Activated T-helper 1 cell treated with anti-CD3 and anti-CD28 coated beads, Interleukin-12 subunit alpha, Interleukin-12 subunit beta, Interleukin-2, Interleukin-4 antibody, amounts not matched to agents 30 ng/mL and 10 ng/mL and 1 ng/mL, durations not matched to agents 14 hours and 24 hours and 36 hours (primary cell): Measurements from ENCODE around the gene CLEC16A. TPM values are rescaled to one million over a fixed set of nuclear protein-coding genes. Genes with fewer than 3 reads are reported as not detected.

Experiments used
- DNase-seq: peaks from one replicate; pipeline ENCODE4 v3.0.0; 2021; ENCODE audit warnings: low spot score
- H3K27ac Mint-ChIP-seq: one replicate; pipeline ENCODE4 v1.8.0; 2021; ENCODE audit warnings: mild to moderate bottlenecking, mixed read lengths
- H3K27me3 Mint-ChIP-seq: one replicate; pipeline ENCODE4 v1.8.0; 2022; ENCODE audit warnings: mild to moderate bottlenecking, moderate library complexity, mixed read lengths; ENCODE audit not compliant: insufficient read depth
- H3K36me3 Mint-ChIP-seq: one replicate; pipeline ENCODE4 v1.8.0; 2021; ENCODE audit warnings: low read depth, mixed read lengths
- H3K4me1 Mint-ChIP-seq: one replicate; pipeline ENCODE4 v1.8.0; 2021; ENCODE audit warnings: low read depth, mixed read lengths
- H3K4me3 Mint-ChIP-seq: one replicate; pipeline ENCODE4 v1.8.0; 2021; ENCODE audit warnings: mild to moderate bottlenecking, moderate library complexity, mixed read lengths
- H3K9me3 Mint-ChIP-seq: one replicate; pipeline ENCODE4 v1.8.0; 2021; ENCODE audit warnings: mixed read lengths
- intact Hi-C: fragments of 100-400 bp; cut with micrococcal nuclease; formaldehyde crosslinking; loops from one replicate; pipeline ENCODE4 v1.15.1; 2024
- total RNA-seq: library from RNA; stranded (reverse); gene quantifications from 2 replicates; pipeline ENCODE4 v1.2.3, GENCODE V29; 2022

CLEC16A gene
- total RNA-seq, 1 donor from 2014 or later, result 37.4 TPM

DNA sequence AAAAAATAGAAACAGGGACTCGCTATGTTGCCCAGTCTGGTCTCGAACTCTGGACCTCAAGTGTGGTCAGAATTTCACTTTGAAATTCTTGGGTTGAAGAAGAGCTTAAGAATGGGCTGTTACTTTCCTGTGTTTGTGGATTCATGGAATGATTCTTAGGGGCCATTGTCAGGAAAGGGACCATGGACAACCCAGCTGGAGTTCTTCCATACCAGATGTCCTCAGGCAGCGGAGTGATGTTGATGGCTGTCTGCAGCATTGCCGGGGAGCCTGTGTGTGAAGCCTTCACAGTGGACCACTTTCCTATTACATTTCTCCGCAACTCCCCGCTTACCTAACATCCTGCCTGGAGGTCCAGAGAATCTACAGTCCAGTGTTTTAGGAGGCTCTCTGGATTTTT is 145.9 kb downstream of the CLEC16A start:
- Mint-ChIP-seq H3K4me3 (no peak overlapping the region), H3K27ac (no peak overlapping the region), H3K27me3 (no peaks in the 10 kb centered on the region), H3K9me3 (no peaks in the 10 kb centered on the region), H3K4me1 (peaks cover 74% of the 10 kb centered on the region), H3K36me3 (peaks cover 8% of the 10 kb centered on the region)
- intact Hi-C loops, result loop anchor here (10.0 kb wide), 1 partner anchor 215 kb away; the partner anchor contains the start of gene CIITA
- no peak for DNase-seq

DNA sequence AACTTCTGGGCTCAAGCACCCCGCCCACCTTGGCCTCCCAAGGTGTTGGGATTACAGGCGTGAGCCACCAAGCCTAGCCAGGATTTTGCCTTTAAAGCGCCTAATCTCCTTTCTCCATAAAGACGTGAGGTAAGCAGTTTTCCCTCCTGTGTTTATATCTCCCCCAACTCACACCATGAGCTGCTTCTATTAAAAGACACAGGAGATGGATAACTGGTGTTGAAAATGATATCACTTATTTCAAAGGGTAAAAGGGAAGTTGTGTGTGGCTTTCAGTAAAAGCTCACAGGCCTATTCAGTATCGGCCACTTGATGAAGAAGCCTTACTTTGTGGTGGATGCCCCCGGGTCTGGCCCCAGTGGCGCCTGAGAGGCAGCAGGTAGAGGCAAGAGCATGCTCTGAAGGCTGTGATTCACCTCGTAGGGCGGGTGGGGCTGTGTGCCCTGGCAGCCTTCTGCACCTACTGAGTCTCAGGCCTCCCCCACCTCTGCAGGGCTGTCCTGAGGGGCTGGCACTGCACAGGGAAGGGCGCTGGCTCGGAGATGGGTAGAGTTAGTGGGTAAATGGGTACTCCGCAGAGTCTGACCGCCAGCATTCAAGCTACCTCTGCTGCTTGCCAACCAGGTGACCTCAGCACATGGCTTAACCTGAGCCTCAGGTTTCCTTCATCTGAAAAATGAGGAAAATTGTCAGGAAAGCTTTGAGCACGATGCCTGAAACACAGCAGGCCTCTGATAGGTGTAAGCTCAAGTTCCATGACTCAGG is 146.8 kb downstream of the CLEC16A start:
- peak overlapping the region; percentile 15 for H3K27ac Mint-ChIP-seq
- intact Hi-C loops, result loop anchor here (10.0 kb wide), 1 partner anchor 216 kb away; the partner anchor contains the start of gene CIITA
- no peak overlapping the region for H3K4me3 Mint-ChIP-seq
- H3K9me3 Mint-ChIP-seq, result no peaks in the 10 kb centered on the region
- H3K27me3 Mint-ChIP-seq, result no peaks in the 10 kb centered on the region
- no peak for DNase-seq
- H3K36me3 Mint-ChIP-seq, result peaks cover 7% of the 10 kb centered on the region
- H3K4me1 Mint-ChIP-seq, result peaks cover 73% of the 10 kb centered on the region

DNA sequence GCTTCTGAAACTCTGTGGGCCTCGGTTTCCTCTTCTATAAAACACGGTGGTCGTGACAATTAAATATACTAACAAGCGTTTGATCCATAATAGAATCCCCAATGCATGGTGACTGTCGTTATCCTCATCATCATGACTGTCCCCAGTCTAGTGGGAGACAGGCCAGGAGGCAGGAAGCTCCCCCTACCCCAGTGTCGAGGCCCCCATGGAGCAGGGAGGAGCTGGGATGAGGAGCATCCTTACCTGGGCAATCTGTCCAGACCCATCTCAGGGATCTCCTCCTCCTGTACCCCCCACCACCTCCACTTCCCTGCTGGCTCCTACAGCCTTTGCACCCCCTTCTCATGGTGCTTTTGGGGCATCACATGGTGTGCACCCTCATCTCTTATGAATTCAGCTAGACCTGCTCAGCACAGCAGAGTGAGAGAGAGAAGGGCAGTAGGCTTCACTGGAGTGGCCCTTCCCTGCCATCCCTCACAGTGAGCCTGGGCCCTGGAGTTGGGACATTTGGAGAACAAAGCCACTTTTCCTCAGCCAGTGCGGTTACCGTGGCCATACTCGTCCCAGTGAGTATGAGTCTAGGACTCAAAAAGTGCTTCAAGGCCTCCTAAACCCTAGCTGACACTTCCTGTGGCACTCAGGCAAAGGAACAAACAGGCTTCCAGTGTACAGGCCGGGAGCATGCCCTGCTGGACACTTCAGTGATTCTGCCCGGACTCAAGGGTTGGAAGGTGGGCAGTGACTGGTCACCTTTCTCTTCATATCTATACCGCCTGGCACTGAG is 148.6 kb downstream of the CLEC16A start:
- intact Hi-C loops, result loop anchor here (10.0 kb wide), 1 partner anchor 218 kb away; the partner anchor contains the start of gene CIITA
- DNase-seq, result no peak
- Mint-ChIP-seq H3K27ac (peak overlapping the region; percentile 100), H3K27me3 (no peaks in the 10 kb centered on the region), H3K36me3 (peaks cover 12% of the 10 kb centered on the region), H3K4me3 (peak overlapping the region; percentile 68), H3K9me3 (no peaks in the 10 kb centered on the region), H3K4me1 (peaks cover 77% of the 10 kb centered on the region)

DNA sequence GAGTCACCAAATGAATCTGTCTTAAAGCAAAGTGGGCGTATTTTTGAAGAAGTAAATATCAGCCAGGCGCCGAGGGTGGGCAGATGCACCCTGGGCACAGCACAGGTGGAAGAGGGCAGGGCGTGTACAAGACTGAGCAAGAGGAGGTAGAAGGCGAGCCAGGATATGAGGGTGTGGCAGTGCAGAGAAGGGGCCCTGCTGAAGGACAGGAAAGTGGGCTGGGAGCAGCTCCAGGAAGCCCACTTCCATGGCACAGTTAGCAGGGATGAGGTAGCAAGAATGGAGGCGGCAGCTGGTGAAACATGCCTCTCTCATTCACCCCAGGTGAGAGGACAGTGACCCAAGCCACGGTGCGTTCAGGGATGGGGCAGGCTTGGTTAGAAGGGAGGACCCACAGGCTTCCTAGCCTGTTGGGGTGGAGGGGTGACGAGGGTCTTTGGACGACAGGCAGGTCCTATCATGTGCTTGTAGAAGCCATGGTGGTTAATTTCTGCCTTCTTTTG is 149.3 kb downstream of the CLEC16A start:
- peaks cover 13% of the 10 kb centered on the region for H3K36me3 Mint-ChIP-seq
- H3K27me3 Mint-ChIP-seq, result no peaks in the 10 kb centered on the region
- intact Hi-C loops, result loop anchor here (1.0 to 10.0 kb wide), 14 partner anchors 12 to 261 kb away; partner anchors contain the start of gene CIITA
- H3K4me3 Mint-ChIP-seq, result peak overlapping the region; percentile 68
- no peak for DNase-seq
- no peaks in the 10 kb centered on the region for H3K9me3 Mint-ChIP-seq
- H3K27ac Mint-ChIP-seq, result peak overlapping the region; percentile 100
- H3K4me1 Mint-ChIP-seq, result peaks cover 73% of the 10 kb centered on the region

DNA sequence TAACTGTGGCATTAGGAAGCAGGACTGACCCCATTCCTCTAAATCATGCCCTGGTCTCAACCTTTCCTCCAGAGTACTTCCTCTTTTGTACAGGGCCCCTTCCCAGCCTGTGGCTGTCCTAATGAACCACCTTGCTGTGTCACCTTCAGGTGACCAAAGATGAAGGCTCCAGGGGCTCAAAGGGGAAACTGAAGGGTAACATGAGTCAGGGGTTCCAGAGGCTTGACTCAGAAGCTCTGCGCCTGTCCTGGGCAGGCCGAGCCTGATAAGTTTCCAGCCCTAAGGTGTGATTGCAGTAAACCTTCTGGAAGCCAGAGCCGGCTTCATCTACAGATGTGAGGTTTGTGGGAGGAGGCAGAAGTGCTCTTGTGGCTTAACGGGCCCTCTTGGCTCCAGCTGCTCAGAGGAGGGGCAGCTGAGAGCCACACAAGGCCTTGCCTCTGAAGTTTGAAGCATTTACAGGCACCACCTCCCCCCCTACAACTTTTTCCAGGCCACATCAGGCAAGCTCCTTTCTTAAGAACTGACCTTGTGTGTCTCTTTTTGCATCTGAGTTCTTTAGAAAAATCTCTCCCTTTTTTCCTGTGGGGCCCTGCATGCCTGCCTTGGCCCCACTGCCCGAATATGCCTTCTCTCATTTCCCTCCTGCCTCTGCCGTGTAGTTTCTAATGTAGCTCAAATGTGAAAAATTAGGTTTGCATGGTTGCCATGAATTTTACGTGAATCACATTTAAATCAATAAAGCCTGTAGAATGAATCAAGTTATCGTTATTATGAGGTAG is 149.9 kb downstream of the CLEC16A start:
- intact Hi-C loops, result loop anchor here (1.0 to 10.0 kb wide), 14 partner anchors 11 to 260 kb away; partner anchors contain the start of gene CIITA
- Mint-ChIP-seq H3K27ac (peak overlapping the region; percentile 100), H3K4me1 (peaks cover 70% of the 10 kb centered on the region)

DNA sequence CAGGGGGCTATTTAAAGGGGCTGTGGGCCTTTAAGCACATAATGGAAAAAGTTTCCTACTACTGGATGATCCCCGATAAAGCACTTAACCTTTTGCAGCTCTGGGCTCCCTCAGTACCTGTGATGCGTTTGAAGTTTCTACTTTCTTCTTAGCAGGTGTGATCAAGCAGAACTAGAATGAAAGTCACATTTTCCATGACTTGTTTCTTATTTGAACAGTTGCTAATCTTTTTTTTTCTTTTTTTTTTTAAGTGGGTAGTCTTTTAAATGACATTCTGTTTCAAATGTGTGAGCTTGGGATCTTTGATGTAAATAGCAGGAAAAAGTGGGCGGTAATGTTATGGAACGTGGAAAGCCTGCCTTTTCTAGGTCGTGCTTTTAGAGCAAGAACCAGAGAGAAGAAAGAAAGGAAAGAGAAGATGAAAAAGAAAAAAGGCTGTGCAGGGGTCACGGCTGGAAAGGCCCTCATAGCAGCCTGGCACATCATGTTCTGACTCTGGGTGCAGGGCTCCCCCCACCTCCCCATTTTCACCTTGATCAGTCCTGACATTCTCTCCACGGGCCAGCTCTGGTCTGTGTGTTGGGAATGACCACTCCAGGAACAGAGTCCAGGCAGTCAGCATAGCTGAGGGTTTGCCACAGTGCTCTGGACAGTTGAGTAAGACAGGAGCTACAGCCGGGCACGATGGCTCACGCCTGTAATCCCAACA is 150.6 kb downstream of the CLEC16A start:
- H3K9me3 Mint-ChIP-seq, result no peaks in the 10 kb centered on the region
- peaks cover 71% of the 10 kb centered on the region for H3K4me1 Mint-ChIP-seq
- H3K36me3 Mint-ChIP-seq, result peaks cover 14% of the 10 kb centered on the region
- no peaks in the 10 kb centered on the region for H3K27me3 Mint-ChIP-seq
- DNase-seq, result no peak
- intact Hi-C loops, result loop anchor here (1.0 to 10.0 kb wide), 15 partner anchors 10 to 1442 kb away; partner anchors contain the start of gene CIITA
- peak overlapping the region; percentile 68 for H3K4me3 Mint-ChIP-seq
- H3K27ac Mint-ChIP-seq, result peak overlapping the region; percentile 100

More for the DNA sequence above, 149.9 kb downstream of the CLEC16A start:
- DNase-seq, result peak; percentile 56
- no peaks in the 10 kb centered on the region for H3K9me3 Mint-ChIP-seq
- H3K4me3 Mint-ChIP-seq, result peak overlapping the region; percentile 68
- H3K27me3 Mint-ChIP-seq, result no peaks in the 10 kb centered on the region
- peaks cover 13% of the 10 kb centered on the region for H3K36me3 Mint-ChIP-seq

DNA sequence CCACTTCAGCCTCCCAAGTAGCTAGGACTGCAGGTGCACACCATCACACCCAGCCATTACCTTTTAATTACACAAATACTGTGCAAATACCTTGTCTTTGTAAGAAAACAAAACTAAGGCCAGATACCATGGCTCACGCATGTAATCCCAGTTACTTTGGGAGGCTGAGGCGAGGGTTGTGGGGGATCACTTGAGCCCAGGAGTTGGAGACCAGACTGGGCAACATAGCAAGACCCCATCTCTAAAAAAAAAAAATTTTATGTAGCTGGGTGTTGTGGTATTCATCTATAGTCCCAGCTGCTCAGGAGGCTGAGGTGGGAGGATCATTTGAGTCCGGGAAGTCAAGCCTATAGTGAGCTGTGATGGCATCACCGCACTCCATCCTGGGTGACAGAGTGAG is 151.6 kb downstream of the CLEC16A start:
- Mint-ChIP-seq H3K9me3 (no peaks in the 10 kb centered on the region), H3K36me3 (peaks cover 17% of the 10 kb centered on the region), H3K4me1 (peaks cover 78% of the 10 kb centered on the region), H3K27ac (peak overlapping the region; percentile 100), H3K27me3 (no peaks in the 10 kb centered on the region), H3K4me3 (no peak overlapping the region)
- intact Hi-C loops, result loop anchor here (2.0 to 10.0 kb wide), 3 partner anchors 33 to 1441 kb away; partner anchors contain the start of gene CIITA
- no peak for DNase-seq

DNA sequence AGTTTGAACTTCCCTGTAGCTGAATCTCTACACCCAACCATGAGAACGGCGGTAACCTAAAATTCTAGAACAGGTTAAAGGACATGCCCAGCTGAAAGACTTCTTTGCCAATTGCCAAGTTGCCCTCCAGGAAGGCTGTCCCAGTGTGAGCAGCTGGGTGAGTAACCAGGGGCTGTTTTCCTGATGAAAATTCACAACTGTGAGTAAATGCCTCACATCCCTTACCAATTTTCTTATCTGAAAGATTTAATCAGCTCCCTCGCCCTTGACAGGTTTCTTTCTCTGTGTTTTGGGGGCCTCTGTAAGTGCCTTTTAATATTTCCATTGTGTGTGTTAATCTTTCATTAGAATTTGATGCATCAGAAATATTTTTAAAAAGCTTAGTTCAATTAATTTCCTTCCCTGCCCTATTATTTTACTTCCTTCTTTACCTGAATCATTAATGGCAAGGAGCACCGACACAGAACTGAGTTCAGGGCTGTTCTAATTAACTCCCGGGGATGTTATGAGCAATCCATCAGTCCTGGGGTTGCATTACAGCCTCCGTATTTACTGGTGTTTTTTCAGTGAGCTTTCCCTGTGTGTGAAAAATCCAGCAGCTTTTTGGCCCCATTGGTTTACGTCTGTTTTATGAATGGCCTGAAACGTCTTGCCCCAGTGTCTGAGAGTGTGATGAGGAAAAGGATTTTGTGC is 152.9 kb downstream of the CLEC16A start:
- Mint-ChIP-seq H3K4me3 (no peak overlapping the region), H3K27me3 (no peaks in the 10 kb centered on the region)
- intact Hi-C loops, result loop anchor here (5.0 to 10.0 kb wide), 2 partner anchors 222 to 1440 kb away; partner anchors contain the start of gene CIITA

DNA sequence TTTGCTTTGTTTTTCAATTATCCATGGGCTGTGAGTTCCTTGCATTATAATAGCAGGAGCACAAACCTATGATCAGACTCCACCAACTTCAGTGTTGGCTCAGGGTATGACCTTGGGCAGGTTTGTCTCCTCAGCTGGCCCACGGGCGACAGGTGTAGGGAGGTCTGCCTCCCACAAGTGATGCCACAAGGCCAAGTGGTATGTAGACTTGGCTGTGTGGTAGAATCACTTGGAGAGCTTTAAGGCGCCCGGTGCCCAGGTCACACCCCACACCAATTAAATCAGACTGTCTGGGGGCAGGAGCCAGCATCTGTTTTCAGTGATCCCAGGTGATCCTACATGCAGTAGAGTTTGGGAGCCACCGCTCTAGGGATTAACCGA is 153.4 kb downstream of the CLEC16A start:
- Mint-ChIP-seq H3K36me3 (peaks cover 14% of the 10 kb centered on the region), H3K9me3 (no peaks in the 10 kb centered on the region), H3K27me3 (no peaks in the 10 kb centered on the region), H3K27ac (peak overlapping the region; percentile 35), H3K4me1 (peaks cover 88% of the 10 kb centered on the region), H3K4me3 (no peak overlapping the region)
- intact Hi-C loops, result loop anchor here (5.0 to 10.0 kb wide), 2 partner anchors 223 to 1440 kb away; partner anchors contain the start of gene CIITA
- no peak for DNase-seq

More for the DNA sequence above, 152.9 kb downstream of the CLEC16A start:
- Mint-ChIP-seq H3K9me3 (no peaks in the 10 kb centered on the region), H3K27ac (peak overlapping the region; percentile 36), H3K4me1 (peaks cover 88% of the 10 kb centered on the region), H3K36me3 (peaks cover 14% of the 10 kb centered on the region)
- no peak for DNase-seq

DNA sequence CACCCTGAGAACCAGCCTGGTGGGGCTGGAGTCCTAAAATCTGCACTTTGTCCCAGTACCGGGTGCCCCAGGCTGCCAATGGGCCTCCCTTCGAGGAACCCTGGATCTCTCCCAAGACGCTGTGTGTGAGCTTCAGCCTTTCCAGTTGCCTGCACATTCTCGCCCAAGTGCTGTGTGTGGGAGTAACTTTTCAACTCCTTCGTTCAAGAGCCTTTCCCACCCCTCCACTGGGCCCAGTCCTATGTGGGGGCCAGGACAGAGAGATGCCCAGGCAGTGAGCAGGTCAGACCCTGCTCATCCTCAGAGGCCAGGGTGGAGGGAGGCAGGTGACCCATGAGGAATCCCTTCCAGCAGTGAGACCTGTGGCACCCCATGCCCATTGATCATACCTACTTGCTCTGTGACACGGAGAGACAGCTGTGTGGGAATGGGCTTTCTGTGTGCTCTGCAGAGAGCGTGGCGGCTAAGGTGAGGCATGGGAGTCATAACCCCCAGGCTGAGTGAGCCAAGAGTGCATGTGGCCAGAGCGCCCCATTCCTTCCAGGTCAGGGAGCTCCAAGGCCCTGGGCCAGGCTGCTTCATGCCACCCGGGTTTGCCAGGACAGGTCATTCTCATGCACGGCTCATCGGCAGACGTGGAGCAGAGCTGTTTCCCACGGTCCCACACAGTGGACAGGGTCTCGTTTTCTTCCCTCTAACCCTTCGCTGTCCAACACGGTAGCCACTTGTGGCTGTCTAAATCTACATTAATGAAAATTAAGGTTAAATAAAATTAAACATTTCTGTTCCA is 154.4 kb downstream of the CLEC16A start:
- intact Hi-C loops, result loop anchor here (5.0 to 10.0 kb wide), 2 partner anchors 224 to 1439 kb away; partner anchors contain the start of gene CIITA
- no peaks in the 10 kb centered on the region for H3K27me3 Mint-ChIP-seq
- no peak overlapping the region for H3K4me3 Mint-ChIP-seq
- no peak for DNase-seq
- no peaks in the 10 kb centered on the region for H3K9me3 Mint-ChIP-seq
- no peak overlapping the region for H3K27ac Mint-ChIP-seq
- peaks cover 18% of the 10 kb centered on the region for H3K36me3 Mint-ChIP-seq
- peaks cover 84% of the 10 kb centered on the region for H3K4me1 Mint-ChIP-seq
